Stimulated activated CD8-positive, alpha-beta memory T cell treated with anti-CD3 and anti-CD28 coated beads, Interleukin-4, amount 100 ng/mL, for 24 hours (primary cell): ENCODE data around the gene KIAA1549.
"Not testable (repeated sequence)": the region's sequence is repeated elsewhere in the genome, so short reads cannot be mapped to it uniquely, and the experiment has no call there.

ENCODE experiments used
- DNase-seq: peaks from one replicate; pipeline ENCODE4 v3.0.0-alpha.2; 2020; ENCODE audit warnings: low read depth

Gene KIAA1549

DNA sequence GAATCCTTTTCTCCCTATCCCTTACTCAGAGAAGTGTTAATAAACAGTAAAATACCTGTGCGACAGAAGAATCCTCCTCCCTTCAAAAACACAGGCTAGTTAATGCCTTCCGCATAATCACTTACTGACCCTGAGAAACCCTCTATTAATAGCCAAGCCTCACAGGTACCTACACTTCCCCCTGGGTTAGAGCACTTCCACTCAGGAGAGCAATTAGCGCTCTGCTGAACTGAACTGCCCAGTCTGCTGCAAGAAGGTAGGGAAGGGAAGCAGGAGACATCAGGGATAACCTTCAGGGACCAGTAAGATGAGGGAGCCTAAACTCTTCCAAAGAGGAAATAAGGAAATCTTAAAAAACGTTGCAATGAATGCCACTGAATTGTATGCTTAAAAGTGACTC, 39.6 kb downstream of the KIAA1549 start:
- no peak for DNase-seq

GRCh38 chr7:138940602-138941001, 40.6 kb downstream of the KIAA1549 start:
- not testable (repeated sequence) for DNase-seq

GRCh38 chr7:138937484-138937883, 43.7 kb downstream of the KIAA1549 start:
- DNase-seq: no peak

GRCh38 chr7:138935465-138936011, 45.7 kb downstream of the KIAA1549 start:
- no peak for DNase-seq

DNA sequence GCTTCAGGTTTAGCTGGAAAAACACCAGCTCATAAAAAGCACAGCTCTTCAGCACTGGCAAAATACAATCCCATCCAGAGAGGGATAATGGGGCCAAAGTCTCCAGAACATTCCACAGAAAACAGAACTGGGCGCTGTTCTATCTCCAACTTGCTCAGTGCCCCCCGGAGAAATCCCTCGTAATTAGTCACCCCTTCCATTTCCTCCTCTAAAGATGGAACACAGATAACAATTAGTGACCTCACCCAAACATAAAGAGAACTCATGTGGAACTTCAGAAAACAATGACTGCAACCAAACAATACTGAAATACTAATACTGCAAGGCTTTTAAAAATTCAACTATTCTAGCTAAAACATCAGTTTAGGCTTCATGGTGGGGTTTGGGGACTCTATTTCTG, 46.3 kb downstream of the KIAA1549 start:
- DNase-seq: no peak

GRCh38 chr7:138934367-138934766, 46.8 kb downstream of the KIAA1549 start:
- DNase-seq: no peak

DNA sequence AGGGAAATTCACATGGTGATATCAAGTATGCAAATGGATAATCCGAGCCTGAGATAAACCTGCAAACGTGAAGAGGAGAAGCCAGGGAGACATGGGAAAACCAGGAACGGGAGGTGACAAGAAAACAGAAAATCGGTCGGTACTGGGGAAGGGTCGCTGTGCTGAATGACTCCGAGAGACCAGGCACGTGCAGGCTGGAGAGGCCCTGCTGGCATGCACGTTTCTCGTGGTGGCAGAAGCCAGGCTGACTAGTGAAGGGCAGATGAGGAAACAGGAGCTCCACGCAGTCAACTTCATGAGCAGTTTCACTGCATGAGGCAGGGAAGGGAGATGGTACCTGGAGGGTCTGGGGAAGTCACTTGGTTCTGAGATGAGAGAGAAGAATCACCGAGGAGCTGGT, 48.3 kb downstream of the KIAA1549 start:
- DNase-seq: no peak

GRCh38 chr7:138932427-138932826, 48.8 kb downstream of the KIAA1549 start:
- DNase-seq: no peak

- DNase-seq: no peak
Observed at GRCh38 chr7:138929969-138930368, 51.2 kb downstream of the KIAA1549 start.

- DNase-seq: no peak
Observed at GRCh38 chr7:138926241-138926612, 55.0 kb downstream of the KIAA1549 start.

DNA sequence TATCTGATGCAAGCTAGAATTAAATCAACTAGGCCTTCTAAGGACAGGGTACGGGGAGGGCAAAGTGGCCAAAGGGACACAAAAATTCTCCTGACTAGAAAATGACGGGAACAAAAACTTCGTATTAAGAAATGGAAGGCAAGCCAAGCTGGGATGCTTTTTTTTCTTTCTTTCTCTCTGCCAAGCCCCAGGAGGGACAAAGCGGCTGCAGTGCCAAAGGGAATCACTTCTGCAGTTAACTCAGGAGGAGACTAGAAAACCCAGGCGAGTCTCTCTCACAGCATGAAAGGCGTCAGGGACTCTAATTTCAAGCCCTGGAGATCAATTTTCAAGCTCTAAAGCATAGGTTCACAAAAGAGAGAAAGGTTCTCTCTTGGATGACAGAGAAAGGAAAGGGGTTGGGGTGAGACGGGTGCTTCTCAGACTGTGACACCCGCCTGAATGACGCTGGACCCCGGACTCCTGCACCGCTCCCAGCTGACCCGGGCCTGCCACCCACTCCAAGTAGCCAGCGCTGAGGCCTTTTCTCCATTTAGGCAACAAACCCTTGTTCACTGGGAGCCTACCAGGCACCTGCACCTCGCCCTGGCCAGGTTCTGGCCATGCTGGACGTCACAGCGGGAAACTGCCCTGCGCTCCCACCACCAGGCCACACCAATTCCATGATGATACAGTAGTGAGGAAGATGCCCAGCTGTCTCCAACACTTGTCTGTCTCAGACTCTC, 56.5 kb downstream of the KIAA1549 start:
- no peak for DNase-seq

DNA sequence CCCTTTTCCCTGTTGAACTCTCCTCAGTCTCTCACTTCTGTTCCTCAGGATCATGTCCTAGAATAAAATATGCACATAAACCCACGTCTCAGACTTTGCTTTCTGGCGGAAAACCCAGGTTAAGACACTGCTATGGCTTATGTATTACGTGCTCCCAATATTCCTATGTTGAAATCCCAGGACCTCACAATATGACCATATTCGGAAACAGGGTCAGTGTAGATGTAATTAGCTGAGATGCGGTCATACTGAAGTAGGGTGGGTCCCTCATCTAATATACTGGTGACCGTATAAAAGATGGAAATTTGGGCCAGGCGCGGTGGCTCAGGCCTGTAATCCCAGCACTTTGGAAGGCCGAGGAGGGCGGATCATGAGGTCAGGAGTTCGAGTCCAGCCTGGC, 59.9 kb downstream of the KIAA1549 start:
- DNase-seq: no peak

GRCh38 chr7:138919911-138920310, 61.3 kb downstream of the KIAA1549 start:
- no peak for DNase-seq

- DNase-seq: no peak
Observed at GRCh38 chr7:138919216-138919615, 62.0 kb downstream of the KIAA1549 start.

DNA sequence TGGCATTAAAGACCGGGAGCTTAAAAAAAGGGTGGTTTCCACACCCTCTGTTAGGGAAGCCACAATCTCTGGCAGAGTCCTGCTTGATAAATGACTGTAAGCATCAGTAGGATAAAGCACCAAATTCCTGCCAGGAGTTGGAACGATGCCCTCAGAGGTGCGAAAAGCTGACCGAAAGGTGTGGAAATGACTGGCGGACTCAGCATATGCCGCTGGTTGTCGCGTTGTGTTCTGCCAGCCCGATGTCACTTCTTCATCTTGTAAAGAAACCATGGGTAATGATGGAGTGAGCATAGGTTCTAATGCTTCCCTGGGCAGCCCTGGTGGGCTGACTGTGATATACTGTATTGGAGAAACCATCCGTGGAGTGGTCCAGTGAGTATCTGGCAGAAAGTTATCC, 62.4 kb downstream of the KIAA1549 start:
- no peak for DNase-seq

DNA sequence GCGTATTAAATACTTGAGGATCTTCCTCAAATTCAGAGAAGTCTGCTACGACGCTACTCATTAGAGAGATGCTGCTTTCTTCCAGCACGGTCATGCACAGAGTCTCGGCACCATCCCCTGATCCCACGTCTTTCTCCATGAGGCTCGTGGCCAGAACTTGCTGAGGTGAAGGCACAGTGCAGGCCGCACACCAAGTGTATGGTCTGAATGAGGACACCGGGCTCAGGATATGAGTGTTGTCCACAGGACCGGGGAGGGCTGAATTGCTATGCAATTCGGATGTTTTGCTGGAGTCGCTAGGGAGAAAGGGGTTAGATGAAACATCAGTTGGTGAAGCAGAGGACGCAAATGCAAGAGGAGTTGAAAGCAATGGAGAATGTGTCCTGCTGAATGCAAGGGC, 63.0 kb downstream of the KIAA1549 start:
- DNase-seq: no peak

DNA sequence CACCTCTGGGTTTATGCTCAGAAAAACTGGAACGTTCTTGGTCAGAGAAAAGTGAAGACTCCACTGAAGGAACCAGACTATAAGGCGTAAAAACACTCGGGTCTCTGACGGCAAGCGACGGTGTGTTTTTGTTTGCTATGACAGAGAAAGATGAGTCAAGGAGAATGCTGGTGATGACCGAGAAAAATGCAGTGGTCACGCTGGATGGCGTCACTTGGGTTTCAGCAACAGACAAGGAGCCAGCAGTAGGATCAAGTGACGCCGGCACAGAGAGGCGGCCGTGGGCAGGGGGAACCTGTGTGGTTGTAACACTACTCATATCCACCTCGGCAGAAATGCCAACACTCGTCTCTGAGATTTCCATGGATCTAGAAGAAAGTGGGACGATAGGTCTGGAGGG, 63.4 kb downstream of the KIAA1549 start:
- no peak for DNase-seq

DNA sequence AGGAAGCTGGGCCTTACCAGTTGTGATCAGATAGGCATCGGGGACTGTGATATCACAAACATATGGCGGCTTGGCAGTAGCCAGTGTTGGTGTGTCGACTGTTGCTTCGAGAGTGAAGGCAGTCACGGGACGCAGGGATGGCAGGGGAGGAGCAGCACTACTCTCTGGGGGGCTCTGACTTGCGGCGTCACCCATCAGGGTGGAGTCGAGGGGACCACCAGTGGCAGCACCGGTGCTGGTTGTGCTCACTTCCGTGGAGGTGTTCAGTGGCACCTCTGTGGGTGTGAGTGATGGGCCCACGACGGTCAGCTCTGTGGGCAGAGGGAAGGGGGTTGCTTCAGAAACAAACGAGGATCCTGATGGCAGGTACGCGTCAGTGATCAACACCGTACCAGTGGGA, 64.5 kb downstream of the KIAA1549 start:
- no peak for DNase-seq

DNA sequence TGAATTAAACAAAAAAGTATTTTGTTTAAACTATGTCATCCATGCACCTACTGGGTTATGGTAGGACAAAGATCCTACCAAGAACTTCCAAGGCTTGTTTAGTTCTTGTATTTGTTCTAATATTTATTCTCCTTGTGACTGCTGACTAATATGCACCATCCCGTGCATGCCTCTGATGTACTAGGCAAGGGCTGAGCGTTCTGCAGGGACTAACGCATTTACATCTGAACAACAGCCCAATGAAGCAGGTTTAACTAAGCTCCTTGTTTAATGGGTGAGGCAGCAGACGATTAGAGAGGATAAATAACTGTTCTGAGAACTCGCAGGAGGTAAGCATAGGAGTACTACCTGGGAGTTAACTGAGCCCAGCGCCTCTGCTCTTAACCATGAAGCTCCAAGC, 64.9 kb downstream of the KIAA1549 start:
- no peak for DNase-seq

DNA sequence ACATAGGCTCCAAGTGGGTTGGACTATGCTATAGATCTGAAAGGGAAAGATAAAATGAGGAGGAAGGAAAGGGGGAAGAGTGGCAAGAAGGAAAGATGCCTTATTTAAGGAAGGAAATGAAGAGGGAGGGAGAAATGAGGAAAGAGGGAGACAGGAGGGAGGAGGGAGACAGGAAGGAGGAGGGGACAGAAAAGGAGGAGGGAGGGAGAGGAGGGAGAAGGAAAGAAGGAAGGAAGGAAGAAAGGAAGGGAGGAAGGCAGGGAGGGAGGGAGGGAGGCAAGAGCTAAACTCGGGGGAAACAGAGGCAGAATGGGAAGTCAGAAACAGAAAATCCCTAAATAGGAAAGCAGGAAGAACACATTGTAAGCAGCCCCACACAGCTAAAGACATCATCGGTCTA, 67.4 kb downstream of the KIAA1549 start:
- DNase-seq: no peak

DNA sequence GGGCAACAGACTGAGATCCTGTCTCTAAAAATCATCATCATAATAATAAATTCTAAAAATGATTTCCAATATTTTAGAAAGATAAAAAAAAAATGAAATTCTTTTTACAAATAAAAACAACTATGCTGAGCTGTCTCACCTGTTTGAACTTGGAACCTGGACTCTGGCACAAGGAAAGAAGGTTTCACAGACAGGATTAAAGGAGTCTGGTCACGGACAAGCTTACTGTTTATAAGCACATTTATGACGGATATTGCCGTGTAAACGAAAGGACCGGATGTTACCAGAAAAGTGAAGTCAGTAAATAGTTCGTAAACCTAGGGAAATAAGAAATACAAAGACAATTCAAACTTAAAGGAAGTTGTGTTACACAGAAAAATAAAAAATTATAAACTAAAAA, 70.2 kb downstream of the KIAA1549 start:
- no peak for DNase-seq

GRCh38 chr7:138907850-138908249, 73.3 kb downstream of the KIAA1549 start:
- no peak for DNase-seq

- DNase-seq: no peak
Observed at GRCh38 chr7:138907201-138907847, 73.9 kb downstream of the KIAA1549 start.
